IMR-90 (cell line): Measurements from ENCODE around the gene DENND1A. TPM values are rescaled to one million over a fixed set of nuclear protein-coding genes. Genes with fewer than 3 reads are reported as not detected.

Experiments
- ATAC-seq: fragments of 200-7000 bp; cut with Tn5 transposase; 2 replicates; pipeline ENCODE4 v1.9.1; 2020; ENCODE audit warnings: low read depth, mild to moderate bottlenecking, moderate library complexity
- BruUV-seq: library from RNA; stranded (reverse); fragments of 400-500 nt; replicated peaks from 2 replicates; lab custom pipeline; 2021; lab: Mats Ljungman, UMichigan
- CTCF ChIA-PET: fragments of 300-600 bp; formaldehyde crosslinking; extraction: SDS; loops from one replicate; lab custom pipeline; 2021; ENCODE audit warnings: antibody characterized with exemption; lab: Yijun Ruan, JAX
- POLR2A ChIA-PET: fragments of 300-600 bp; sonication (Branson Sonifier 250); formaldehyde crosslinking; loops from one replicate; lab custom pipeline; 2022; ENCODE audit warnings: antibody characterized with exemption; ENCODE audit not compliant: unreplicated experiment; lab: Charles Lee
- DNase-seq: peaks from one replicate; pipeline ENCODE4 v3.0.0; 2013
- H2AFZ ChIP-seq: replicated peaks from 2 replicates; pipeline ENCODE3; 2013; ENCODE audit warnings: low read length, mild to moderate bottlenecking; ENCODE audit not compliant: poor library complexity
- H2AK5ac ChIP-seq: 2 replicates; pipeline ENCODE4 v1.6.1; 2013; ENCODE audit warnings: low read depth, low read length, inconsistent platforms
- H2AK9ac ChIP-seq: replicated peaks from 2 replicates; pipeline ENCODE3; 2013; ENCODE audit warnings: mild to moderate bottlenecking, low read depth, low read length, moderate library complexity; ENCODE audit not compliant: poor library complexity
- H2BK120ac ChIP-seq: 2 replicates; pipeline ENCODE4 v1.6.1; 2013; ENCODE audit warnings: low read depth, low read length, inconsistent platforms
- H2BK15ac ChIP-seq: 3 replicates; pipeline ENCODE4 v1.6.1; 2013; ENCODE audit warnings: low read depth, low read length, inconsistent platforms
- H2BK20ac ChIP-seq: 2 replicates; pipeline ENCODE4 v1.6.1; 2013; ENCODE audit warnings: low read depth, mild to moderate bottlenecking, inconsistent platforms, low read length, moderate library complexity
- H2BK5ac ChIP-seq: 2 replicates; pipeline ENCODE4 v1.6.1; 2013; ENCODE audit warnings: mild to moderate bottlenecking, low read depth, low read length, inconsistent platforms; ENCODE audit not compliant: poor library complexity, severe bottlenecking
- H3K14ac ChIP-seq: replicated peaks from 2 replicates; pipeline ENCODE4 v1.6.1; 2013; ENCODE audit warnings: low read depth, low read length, inconsistent platforms
- H3K18ac ChIP-seq: 2 replicates; pipeline ENCODE4 v1.6.1; 2013; ENCODE audit warnings: low read depth, low read length, control low read depth
- H3K23ac ChIP-seq: 2 replicates; pipeline ENCODE4 v1.6.1; 2013; ENCODE audit warnings: low read depth, low read length, inconsistent platforms
- H3K27ac ChIP-seq: 2 replicates; pipeline ENCODE4 v1.5.1; 2013; ENCODE audit warnings: mild to moderate bottlenecking, control low read depth, low read length; ENCODE audit not compliant: insufficient read depth
- H3K27me3 ChIP-seq: 2 replicates; pipeline ENCODE4 v1.6.1; 2013; ENCODE audit warnings: low read length; ENCODE audit not compliant: control insufficient read depth, insufficient read depth
- H3K36me3 ChIP-seq: 2 replicates; pipeline ENCODE4 v1.6.1; 2013; ENCODE audit warnings: low read length, mixed read lengths; ENCODE audit not compliant: control insufficient read depth, insufficient read depth
- H3K4ac ChIP-seq: 2 replicates; pipeline ENCODE4 v1.6.1; 2013; ENCODE audit warnings: low read depth, low read length, inconsistent platforms
- H3K4me1 ChIP-seq: 2 replicates; pipeline ENCODE4 v1.6.1; 2013; ENCODE audit warnings: low read length, mixed read lengths; ENCODE audit not compliant: control insufficient read depth, insufficient read depth
- H3K4me2 ChIP-seq: 2 replicates; pipeline ENCODE4 v1.6.1; 2013; ENCODE audit warnings: low read depth, mild to moderate bottlenecking, control low read depth, low read length, moderate library complexity
- H3K4me3 ChIP-seq: 2 replicates; pipeline ENCODE4 v1.5.1; 2013; ENCODE audit warnings: low read depth, mild to moderate bottlenecking, control low read depth, low read length, moderate library complexity; ENCODE audit not compliant: insufficient read depth
- H3K56ac ChIP-seq: 2 replicates; pipeline ENCODE4 v1.6.1; 2013; ENCODE audit warnings: low read length, inconsistent platforms; ENCODE audit not compliant: insufficient read depth; ENCODE audit errors: extremely low read depth
- H3K79me1 ChIP-seq, 2 experiments: 2 replicates each; pipeline ENCODE4 v1.6.1; 2013; ENCODE audit warnings: low read length in 2 of 2, inconsistent platforms in 1 of 2, low read depth in 1 of 2
- H3K9ac ChIP-seq: 2 replicates; pipeline ENCODE4 v1.6.1; 2013; ENCODE audit warnings: low read depth, low read length, control low read depth
- H3K9me1 ChIP-seq: 2 replicates; pipeline ENCODE4 v1.6.1; 2013; ENCODE audit warnings: low read length, inconsistent platforms; ENCODE audit not compliant: insufficient read depth
- H3K9me3 ChIP-seq: 2 replicates; pipeline ENCODE4 v1.6.1; 2013; ENCODE audit warnings: low read length; ENCODE audit not compliant: control insufficient read depth, insufficient read depth
- H4K20me1 ChIP-seq: 2 replicates; pipeline ENCODE4 v1.6.1; 2013; ENCODE audit warnings: low read length, inconsistent platforms; ENCODE audit not compliant: insufficient read depth
- H4K5ac ChIP-seq: 2 replicates; pipeline ENCODE4 v1.6.1; 2013; ENCODE audit warnings: mild to moderate bottlenecking, low read depth, low read length, control low read depth
- H4K8ac ChIP-seq, 2 experiments: 2 replicates each; pipeline ENCODE4 v1.6.1; 2013; ENCODE audit warnings: low read depth in 2 of 2, low read length in 2 of 2, control low read depth in 1 of 2, inconsistent platforms in 1 of 2
- H4K91ac ChIP-seq: 2 replicates; pipeline ENCODE4 v1.6.1; 2013; ENCODE audit warnings: low read depth, low read length, inconsistent platforms; ENCODE audit not compliant: insufficient read depth
- CEBPB ChIP-seq: IDR thresholded peaks from 2 replicates; pipeline ENCODE4 v1.6.1; 2012; ENCODE audit warnings: low read depth, low read length, improper control_type of control experiment
- CHD1 ChIP-seq: IDR thresholded peaks from 2 replicates; pipeline ENCODE4 v1.6.1; 2012; ENCODE audit warnings: low read depth, low read length, improper control_type of control experiment
- MAFK ChIP-seq: IDR thresholded peaks from 2 replicates; pipeline ENCODE4 v1.6.1; 2012; ENCODE audit warnings: low read depth, low read length, improper control_type of control experiment
- WGBS, 2 experiments: methylation state at CpG; one replicate each; pipeline versions ENCODE4 v1.1.5 to v1.1.7; 2013; ENCODE audit warnings: missing lambda C conversion rate in 2 of 2; ENCODE audit not compliant: insufficient read length in 1 of 2; ENCODE audit errors: extremely low coverage in 2 of 2; 5-methylcytosine and 5-hydroxymethylcytosine counted together
- dilution Hi-C: fragments of 300-500 bp; cut with HindIII; formaldehyde crosslinking; loops from one replicate; pipeline ENCODE4 v1.14.3; 2018; ENCODE audit warnings: low sequenced_read_pairs; ENCODE audit not compliant: unreplicated experiment
- in situ Hi-C: fragments of 300-500 bp; cut with MboI; formaldehyde crosslinking; loops from 3 replicates; pipeline ENCODE4 v1.14.3; 2019; ENCODE audit warnings: low sequenced_read_pairs, inconsistent platforms, mixed read lengths
- intact Hi-C: fragments of 100-400 bp; cut with micrococcal nuclease; formaldehyde crosslinking; loops from 2 replicates; pipeline ENCODE4 v1.10.0; 2022
- polyA plus RNA-seq, 3 experiments: library from polyadenylated mRNA; depleted of rRNA; stranded (reverse); fragments of >200 nt; gene quantifications; 2 replicates each; pipeline ENCODE4 v1.2.3, GENCODE V29; 2012; ENCODE audit warnings: low replicate concordance in 1 of 3
- total RNA-seq: library from RNA; depleted of rRNA; stranded (reverse); fragments of >200 nt; gene quantifications from 2 replicates; pipeline ENCODE4 v1.2.3, GENCODE V29; 2012

DENND1A gene
- total and polyA plus RNA-seq, 2 of the 4 experiments (the other 2 are of a cell fraction) = 21.4 to 27.6 TPM

DNA sequence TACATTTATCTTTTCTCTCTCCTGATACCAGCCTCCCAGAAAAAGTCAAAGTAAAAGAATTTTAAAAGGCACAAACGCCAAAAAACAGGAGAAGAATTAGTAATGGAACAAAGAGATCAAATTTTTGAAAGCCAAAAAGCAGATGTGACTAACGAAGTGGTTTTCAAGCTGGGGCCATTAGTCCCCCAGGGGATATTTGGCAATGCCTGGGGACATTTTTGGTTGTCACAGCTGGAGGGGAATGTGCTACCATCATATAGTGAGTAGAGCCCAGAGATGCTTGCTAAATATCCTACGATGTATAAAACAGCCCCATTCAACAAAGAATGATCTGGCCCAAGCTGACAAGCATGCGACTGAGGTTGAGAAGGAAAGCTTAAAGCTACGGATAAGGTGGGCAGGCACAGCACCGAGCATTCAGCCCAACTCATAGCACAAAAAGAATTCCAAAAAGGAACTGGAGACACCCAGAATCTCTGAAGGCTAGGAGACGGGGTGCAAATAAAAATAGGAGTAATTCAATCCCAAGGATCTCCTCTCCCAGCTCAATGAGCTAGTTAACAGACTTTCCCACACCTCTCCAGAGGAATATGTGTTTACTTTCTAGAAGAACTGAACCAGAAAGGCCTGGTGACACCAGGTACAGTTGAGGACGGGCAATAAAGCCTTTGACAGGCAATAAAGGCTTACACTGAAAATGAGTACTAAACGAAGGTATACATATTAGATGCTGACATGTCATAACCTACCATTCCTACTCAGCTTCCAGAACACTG lies 269.0 kb downstream of the DENND1A start:
- Histone ChIP-seq H3K18ac (no peak overlapping the region), H3K9ac (no peak overlapping the region), H3K4me1 (no peaks in the 10 kb centered on the region), H4K20me1 (no peaks in the 10 kb centered on the region), H3K27me3 (no peaks in the 10 kb centered on the region), H2BK5ac (no peak overlapping the region), H2AK9ac (no peak overlapping the region), H3K4ac (no peak overlapping the region), H4K5ac (no peak overlapping the region), H3K14ac (no peak overlapping the region), H2AK5ac (no peak overlapping the region), H3K36me3 (0 out of 2 replicates have a peak, but pooled peaks cover 1% of the 10 kb centered on the region), H2BK120ac (no peak overlapping the region), H3K4me3 (no peak overlapping the region), H2BK20ac (no peak overlapping the region), H3K9me1 (no peaks in the 10 kb centered on the region), H2AFZ (no peak overlapping the region), H2BK15ac (no peak overlapping the region), H3K79me1 (no peaks in the 10 kb centered on the region), H4K8ac (no peak overlapping the region), H3K4me2 (no peak overlapping the region), H4K91ac (no peak overlapping the region), H3K56ac (no peak overlapping the region), H3K27ac (no peak overlapping the region), H3K9me3 (peaks cover 7% of the 10 kb centered on the region), H3K23ac (no peak overlapping the region)
- dilution Hi-C loops = no loop called here
- DNase-seq = no peak
- intact Hi-C loops = no loop called here
- no TSS peak for BruUV-seq
- in situ Hi-C loops = no loop called here
- no peak for ATAC-seq
- CTCF ChIA-PET = no interaction called here
- WGBS, 2 experiments = no CpG with 5 or more reads among the region's 9 CpGs
- no peak for TF ChIP-seq CHD1
- TF ChIP-seq CEBPB = no peak
- TF ChIP-seq MAFK = no peak
- POLR2A ChIA-PET = no interaction called here
